Activated CD4-positive, alpha-beta T cell treated with anti-CD3 and anti-CD28 coated beads for 1 hour (primary cell): ENCODE measurements around the gene ANGPTL8.
A peak's percentile ranks its signal among the peaks of the same experiment; 100 is the strongest.

ENCODE experiments used
- DNase-seq: peaks from one replicate; pipeline ENCODE4 v3.0.0-alpha.2; 2020

Gene ANGPTL8, protein sequence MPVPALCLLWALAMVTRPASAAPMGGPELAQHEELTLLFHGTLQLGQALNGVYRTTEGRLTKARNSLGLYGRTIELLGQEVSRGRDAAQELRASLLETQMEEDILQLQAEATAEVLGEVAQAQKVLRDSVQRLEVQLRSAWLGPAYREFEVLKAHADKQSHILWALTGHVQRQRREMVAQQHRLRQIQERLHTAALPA

DNA sequence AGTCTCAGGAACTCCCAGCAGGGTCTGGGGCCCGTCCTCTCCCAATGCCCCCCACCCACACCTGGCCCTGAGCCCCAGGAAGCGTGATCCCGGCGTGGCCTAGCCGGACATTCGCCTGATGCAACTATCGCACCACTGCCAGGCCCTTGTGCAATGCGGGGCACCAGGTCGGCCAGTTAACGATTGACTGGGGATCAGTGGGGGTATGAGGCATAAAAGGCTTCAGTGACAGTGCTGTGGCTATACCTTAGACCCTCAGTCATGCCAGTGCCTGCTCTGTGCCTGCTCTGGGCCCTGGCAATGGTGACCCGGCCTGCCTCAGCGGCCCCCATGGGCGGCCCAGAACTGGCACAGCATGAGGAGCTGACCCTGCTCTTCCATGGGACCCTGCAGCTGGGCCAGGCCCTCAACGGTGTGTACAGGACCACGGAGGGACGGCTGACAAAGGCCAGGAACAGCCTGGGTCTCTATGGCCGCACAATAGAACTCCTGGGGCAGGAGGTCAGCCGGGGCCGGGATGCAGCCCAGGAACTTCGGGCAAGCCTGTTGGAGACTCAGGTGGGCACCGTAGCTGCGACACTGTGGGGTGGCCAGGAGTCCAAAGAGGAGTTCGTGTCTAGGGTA lies at the start of gene ANGPTL8:
ANGPTL8 (plus strand) TSS at position 243 of the 624 bp plus-strand sequence; CDS start at position 262, 19 bp downstream.
- DNase-seq: no peak

DNA sequence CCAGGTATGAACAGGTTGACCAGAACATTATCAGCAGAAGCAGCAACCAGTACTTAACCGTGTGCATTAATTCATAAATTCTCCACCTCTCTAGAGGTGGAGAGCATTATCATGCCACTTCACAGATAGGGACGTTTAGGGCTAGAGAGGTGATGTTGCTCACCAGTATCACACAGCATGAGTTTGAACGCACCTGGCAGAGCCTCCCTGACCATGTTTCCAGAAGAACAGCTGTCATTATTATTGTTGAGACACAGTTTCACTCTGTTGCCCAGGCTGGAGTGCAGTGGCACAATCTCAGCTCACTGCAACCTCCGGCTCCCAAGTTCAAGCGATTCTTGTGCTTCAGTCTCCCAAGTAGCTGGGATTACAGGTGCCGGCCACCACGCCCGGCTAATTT lies 48.9 kb upstream of the ANGPTL8 start:
- DNase-seq: no peak

DNA sequence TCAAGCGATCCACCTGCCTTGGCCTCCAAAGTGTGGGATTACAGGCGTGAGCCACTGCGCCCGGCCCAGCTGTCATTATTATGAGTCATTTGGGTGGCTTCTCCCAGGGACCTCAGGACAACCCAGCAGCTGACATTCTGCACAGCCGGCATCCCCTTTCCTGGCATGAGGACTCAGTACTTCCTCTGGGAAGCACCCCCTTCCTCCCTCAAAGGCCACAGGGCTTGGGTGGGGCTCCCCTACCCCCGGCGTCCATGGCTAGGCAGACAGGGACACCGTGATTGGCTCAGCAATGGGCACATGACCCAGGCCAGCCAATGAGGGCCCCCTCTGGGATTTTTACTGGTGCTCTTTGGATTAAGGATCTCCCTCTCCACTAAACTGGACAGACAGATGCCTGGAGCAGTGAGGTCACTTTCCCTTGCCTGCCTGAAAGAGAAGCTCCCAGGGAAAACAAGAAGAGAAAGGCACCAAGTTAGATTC lies 48.1 kb upstream of the ANGPTL8 start:
- DNase-seq: no peak

DNA sequence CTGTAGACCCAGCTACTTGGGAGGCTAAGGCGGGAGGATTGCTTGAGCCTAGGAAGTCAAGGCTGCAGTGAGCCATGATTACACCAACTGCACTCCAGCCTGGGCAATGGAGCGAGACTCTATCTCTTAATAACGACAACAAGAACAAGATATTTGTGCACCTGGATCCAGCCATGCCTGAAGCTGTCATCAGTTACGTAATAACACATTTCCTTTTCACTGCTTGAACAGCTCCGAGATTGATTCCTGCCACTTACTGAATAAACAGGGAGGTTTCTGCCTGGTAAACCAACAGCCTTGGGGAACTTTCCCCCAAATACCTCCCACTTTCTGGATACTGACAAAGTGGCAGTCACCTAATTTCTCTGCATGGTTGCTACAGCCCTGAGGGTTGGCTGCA lies 47.5 kb upstream of the ANGPTL8 start:
- no peak for DNase-seq

DNA sequence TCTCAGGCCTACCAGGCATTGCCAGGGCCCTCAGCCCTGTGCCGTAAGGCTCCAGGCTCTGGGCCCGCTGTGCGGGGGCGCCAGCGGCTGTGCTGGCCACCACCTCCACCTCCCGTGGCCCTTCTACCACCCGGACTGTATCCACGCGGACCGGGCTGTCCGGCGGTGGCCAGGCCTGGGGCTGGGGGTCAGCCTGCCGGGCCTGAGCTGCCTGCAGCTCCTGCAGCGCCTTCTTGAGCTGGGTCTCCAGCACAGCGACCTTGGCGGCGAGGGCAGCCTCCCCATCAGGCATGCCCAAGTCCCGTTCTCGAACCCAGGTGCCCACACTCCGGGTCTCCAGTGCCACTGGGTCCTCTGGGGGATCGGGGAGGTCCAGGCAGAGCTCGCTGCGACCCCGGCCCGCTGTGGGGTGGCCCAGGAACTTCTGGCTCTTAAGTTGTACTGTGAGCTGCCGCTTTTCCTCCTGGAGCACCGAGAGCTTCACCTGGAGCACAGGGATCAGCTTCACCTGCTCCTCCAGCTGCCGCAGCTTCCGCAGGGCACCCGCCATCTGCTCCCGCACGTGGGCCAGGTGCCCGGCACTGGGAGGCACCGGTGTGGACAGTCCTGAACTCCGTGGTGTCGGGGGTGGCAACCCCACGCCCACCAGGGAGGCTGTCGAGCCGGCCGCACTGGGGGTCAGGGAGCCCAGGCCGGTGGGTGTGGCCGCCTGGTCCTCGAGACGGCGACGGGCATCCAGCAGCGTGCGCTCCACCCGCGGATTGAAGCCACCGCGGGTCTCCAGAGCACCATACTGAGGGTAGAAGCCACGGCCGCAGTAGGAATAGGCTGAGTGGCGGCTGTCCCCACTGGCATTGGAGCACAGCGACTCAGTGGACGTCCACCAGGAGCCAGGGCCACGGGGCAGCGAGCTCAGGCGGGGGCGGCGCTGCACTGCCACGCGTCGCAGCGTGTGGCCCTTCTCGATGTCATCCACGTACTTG lies 46.2 kb upstream of the ANGPTL8 start:
- DNase-seq: no peak

DNA sequence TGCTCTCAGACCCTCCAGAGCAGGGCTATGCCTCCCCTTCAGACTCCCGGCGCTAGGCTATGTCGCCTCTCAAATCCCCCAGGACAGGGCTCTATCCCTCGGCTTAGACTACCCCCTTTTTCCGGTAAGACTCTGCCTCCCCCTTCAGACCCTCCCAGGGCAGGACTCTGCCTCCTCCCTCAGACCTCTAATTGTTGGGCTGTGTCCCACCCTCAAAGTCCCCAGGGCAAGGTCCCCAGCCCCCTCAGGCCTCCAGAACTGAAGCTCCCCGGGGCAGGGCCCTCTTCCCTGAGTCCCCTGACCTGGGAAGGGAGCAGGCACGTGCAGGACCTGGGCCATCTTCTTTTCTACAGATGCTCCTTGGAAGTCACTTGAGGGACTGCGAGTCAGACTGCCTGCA lies 45.2 kb upstream of the ANGPTL8 start:
- no peak for DNase-seq

DNA sequence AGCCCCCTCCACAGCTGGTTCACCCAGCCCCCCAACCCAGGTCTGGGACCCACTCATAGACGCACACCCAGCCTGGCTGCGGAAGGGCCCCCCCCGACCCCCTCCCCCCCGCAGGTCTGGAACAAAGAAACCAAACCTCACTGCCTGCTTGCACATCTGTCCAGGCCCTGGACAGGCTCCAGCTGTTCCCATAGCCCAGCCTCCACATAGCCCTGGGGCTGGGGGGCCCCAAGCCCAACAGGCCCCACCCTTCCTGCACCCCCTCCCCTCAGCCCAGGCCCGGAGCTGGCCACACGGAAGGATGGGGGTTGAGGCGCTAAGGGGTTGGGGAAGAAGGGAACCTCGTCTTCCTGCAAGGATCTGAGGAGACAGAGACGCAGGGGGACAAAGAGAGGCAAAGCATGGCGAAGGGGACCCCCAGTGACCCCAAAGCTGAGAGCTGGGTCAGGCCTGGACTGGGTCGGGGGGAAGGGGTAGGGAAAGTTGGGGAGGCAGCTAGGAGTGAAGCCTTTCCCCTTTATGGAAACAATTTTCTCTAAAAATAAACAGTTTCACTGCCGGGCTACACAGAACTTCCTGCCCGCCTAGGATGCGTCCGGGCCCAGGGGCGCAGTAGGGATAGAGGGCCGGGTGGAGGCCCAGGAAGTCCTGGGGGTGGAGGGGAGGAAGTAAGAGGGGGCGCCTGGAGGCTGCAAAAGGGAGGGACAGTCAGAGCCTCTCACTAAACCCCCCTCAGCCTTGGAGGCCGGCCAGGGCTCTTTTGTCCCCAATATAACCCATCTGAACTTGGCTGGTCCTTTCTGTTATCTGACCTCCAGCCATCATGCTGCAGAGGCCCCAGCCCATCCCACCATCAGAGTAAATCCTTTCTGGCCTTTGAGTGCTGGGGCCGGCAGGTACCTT lies 44.5 kb upstream of the ANGPTL8 start:
- DNase-seq: no peak

DNA sequence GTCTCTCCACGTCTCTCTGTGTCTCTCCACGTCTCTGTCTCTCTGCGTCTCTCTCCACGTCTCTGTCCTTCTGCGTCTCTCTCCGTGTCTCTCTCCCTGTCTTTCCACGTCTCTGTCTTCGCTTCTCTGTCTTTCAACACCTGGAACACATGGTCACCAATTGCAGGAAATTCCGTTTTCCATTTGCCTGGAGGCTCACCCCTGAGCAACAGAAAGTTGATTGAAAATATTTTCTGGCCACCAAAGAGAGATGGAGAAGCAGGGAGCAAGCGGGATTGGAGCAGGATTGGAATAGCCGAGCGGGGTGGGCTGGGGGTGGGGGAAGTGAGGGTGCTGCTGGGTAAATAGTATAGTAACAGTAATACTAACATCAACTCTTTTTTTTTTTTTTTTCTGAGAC lies 43.7 kb upstream of the ANGPTL8 start:
- no peak for DNase-seq

DNA sequence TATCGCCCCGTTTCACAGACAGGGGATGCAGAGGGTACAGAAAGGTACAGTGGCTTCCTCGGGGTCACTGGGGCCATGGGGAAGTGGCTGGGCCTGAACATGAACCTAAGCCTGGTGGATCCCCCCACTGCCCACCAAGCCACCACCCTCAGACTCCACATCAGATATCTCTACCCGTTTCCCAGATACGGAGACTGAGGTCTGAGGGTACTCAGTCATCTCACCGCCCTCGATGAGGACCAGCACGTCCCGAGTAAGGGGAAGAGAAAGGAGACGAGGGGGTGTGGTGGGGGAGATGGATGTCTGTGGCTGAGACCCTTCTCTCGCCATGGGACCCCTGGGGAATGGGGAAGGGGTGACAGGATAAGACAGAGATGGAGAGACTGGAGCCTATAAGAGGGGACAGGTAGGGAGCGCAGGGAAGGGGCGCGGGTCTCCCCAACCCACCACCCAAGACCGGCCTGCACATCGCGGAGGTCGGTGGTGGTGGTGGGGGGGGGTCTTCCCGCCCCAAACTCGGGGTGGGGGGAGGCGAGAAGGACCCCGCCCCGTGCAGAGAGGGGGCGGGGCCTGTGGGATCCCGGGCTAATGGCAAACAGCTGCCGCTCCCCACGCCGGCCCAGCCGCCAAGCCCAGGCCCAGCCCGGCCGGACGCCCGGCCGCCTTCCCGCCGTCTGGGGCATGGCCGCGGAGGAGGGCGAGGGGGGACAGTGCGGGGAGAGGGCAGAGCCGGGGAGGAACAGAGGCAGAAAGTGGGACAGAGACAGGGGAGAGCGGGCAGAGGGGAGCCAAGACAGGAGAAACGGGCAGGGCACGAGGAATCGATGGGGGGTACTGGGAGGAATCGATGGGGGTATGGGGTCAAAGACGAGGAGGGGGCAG lies 42.8 kb upstream of the ANGPTL8 start:
- DNase-seq: no peak

DNA sequence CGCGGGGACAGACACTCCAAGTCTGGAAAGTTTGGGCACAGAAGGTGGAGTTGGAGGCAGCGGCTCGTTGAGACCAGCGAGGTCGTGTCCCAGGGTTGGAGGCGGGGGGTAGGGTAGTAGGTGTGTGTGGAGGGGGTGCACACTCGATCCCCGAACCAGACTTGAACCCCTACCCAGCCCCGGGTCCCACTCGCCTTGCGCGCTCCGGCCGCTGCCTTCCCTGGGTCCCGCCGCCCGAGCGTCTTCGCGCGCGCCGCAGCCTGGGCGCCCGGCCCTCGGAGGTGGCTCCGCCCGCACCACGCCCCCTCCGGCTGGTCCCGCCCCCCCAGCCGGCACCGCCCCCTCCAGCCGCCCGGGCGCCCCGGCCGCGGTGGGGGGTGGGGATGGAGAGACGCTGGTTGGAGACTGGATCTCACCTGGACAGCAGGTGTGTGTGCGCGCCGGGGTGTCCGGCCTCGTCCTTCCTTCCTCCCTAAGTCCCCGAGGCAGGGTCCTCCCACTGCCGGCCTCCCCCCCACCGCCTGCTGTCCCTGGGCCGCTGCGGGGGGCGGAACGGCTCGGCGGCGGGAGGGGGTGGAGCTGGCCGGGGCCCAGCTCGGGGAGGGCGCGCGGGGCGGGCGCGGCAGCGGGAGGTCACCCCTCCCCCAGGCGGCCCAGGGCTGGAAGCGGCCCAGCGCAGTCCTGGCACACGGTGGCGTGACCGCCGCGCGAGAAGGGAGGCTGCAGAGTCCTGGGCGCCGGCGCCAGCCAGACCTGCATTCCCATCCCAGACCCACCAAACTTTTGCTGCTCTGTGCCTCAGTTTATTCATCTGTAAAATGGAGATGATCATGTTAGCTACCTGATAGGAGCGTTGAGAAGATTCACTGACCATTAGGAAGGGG lies 41.9 kb upstream of the ANGPTL8 start, which contains the start of gene KANK2:
KANK2 (minus strand) TSS at position 255 of the 884 bp plus-strand sequence. CDS start 3,034 bp downstream, outside the sequence.
- peak; percentile 54 for DNase-seq

DNA sequence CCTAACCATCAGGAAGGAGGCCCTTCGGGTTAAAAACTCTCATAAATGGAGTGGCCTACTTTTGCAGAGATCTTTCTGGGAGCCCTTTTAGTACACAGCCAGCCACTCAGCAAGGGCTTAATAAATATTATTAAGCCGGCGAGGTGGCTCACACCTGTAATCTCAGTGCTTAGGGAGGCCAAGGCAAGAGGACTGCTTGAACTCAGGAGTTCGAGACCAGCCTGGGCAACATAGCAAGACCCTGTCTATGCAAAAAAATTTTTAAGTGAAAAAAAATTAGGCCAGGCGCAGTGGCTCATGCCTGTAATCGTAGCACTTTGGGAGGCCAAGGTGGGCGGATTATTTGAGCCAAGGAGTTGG lies 41.3 kb upstream of the ANGPTL8 start:
- no peak for DNase-seq

DNA sequence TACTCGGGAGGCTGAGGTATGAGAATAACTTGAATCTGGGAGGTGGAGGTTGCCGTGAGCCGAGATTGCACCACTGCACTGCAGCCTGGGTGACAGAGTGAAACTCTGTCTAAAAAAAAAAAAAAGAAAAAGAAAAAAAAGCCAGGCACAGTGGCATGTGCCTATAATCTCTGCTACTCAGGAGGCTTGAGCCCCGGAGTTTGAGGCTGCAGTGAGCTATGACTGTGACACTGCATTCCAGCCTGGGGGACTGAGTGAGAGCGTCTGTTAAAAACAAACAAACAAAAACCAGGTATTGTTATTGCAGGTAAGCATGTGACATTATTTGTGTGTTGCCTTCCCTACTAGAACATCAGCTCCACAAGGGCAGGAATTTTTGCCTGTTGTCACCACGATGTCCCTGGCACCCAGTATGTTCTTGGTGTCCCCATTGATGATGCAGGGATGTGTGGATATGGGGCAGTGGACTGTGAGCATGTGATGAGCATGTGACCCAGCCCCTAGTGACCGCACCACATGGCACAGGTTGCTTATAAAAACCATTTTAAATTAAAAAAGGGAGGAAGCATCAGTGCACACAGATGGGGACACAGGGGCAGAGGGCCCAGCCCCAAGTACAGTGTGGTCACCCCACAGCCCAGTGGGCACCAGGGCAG lies 40.5 kb upstream of the ANGPTL8 start:
- DNase-seq: no peak

DNA sequence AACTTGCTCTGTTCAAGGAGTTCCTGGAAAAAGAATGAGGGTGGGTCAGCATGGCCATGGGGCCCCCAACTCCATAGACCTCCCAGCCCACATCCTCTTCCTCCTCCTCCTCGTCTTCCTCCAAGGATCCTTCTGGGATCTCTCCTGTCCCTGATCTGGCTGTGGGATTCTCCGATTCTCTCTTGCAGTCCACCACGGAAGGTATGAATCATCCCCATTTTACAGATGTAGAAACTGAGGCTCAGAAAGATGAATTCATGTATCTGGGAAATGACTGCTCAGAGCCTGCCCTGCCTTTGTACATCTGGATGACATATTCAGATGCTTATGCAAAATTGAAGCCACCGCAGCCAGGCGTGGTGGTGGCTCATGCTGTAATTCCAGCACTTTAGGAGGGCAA lies 39.9 kb upstream of the ANGPTL8 start:
- no peak for DNase-seq

DNA sequence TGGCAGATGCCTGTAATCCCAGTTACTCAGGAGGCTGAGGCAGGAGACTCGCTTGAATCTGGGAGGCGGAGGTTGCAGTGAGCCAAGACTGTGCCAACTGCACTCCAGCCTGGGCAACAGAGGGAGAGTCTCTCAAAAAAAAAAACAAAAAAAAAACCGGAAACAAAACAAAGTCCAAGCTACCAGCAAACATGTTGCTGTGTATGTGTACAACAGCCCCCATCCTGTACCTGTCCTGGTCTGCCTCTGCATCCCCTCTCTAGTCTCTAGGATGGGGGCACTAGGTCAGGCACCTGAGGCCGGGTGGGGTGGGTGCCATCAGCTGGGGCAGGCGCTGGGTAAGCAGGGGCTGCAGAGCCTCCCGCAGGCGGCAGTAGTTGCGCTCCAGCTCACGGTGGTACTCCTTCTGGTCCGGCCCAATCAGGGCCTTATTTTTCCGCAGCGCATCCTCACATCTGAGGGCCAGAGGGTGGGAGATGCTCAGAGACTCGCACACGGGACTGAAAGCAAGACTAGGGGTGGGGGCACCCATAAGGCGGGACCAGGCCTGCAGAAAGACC lies 39.3 kb upstream of the ANGPTL8 start:
- DNase-seq: no peak

DNA sequence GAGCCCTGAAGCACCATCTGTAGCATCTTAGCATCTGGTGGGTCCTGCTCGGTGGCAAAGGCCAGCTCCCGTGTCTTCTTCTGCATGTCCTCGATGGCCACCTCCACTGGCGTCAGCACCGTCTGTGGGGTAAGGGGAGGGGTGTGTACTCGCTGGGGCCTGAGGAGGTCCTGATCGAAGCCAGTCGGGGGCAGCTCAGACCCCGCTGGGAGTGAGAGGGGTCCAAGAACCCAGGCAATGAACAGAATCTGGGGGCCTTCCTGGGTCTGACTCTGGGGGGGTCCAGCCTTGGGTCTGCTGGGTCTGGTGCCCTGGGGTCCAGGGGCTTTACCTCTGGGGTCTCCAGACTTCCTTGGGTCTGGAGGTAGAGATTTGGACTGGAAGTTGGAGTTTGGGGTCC lies 38.5 kb upstream of the ANGPTL8 start:
- no peak for DNase-seq

DNA sequence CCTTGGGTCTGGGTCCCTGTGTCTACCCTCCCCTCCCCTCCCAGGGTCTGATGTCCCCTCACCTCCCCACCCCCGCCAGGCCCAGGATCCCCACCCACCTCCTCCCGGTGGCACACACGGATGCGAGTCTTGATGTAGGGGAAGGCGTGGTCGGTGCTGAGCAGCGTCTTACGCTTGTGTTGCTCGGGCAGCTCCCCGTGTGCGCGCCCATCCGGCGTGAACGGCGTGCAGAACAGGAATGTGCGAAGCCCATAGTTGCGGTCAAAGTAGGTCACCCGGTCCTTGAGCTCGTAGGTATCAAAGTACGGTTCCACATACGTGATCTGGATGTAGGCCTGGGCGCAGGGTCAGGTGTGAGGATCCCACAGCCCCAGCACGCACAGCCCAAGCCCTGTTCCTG lies 37.6 kb upstream of the ANGPTL8 start:
- DNase-seq: no peak

DNA sequence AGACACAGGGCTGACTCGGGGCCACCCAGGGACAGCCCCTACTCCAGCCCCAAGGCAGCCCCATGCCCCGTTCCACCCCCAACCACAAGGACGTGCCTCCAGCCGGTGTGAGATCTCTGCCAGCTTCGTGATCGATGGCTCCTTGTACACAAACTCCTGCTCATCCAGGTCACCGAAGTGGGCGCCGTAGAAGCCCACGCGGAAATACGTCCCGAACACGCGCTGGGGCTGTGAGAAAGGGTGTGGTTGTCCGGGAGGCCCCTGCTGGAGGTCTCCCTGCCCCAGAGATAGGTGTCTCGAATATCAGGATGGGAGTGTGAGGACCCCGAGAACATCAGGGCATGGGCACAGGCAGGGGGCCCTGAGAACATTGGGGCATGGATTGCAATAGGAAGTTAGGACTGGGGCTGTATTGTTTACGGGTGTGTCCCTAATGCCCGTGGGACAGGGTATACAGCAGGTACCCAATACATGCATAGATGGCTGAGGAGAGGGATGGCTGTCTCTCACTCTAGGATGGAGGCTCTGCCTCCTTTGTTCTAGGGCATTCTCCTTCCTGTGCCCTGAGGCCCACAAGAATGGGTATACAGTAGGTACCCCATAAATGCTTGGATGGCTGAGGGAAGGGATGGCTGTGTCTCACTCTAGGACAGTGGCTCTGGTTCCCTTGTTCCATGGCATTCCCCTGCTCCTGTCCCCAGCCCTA lies 36.8 kb upstream of the ANGPTL8 start:
- DNase-seq: no peak

DNA sequence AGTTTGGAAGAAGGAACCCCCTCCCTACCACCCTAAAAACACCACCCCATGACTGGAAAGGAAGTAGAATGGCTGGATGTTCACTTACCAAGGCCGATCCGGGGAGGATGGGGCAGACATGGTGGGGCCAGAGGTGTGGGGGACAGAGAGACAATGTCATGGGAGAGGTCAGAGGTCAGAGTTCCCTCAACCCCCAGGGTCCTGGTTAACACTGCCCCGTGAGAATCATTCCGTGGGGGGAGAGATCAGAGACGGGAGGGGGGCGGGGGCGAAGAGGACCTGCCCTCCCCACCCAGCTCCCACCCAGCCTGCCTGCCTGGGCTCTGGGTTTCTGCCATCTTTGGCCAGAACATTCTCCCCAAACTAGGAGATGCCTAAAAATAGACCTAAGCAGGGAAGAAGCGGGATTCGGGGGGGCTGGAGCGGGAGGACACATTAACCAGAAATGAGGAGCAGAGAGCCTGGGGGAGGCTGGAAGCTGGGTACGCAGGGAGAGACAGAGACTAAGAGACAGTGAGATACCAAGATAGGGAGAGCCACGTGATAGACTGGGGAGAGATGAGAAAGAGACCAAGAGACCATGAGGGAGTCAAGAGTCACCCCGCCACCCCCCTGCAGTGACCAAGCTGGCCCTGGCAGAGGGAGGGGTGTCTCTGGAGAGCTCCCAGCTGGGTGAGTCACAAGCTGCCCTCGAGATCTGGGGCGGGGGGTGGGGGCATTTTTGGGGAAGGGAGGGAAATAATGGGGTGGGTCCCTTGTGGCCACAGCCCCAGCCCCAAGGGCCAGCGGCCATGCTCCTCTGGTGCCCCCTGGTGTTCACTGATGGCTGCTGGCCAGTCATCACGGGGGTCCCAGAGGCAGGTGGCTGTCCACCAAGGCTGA lies 36.0 kb upstream of the ANGPTL8 start:
- DNase-seq: no peak
